Measurements from ENCODE around the gene CHSY1.

GRCh38 chr15:101283931-101284330, 32.1 kb upstream of the CHSY1 start:
- TF ChIP-seq CTCF (IDR thresholded peaks at IDR 0.05) = no peak
- no peak for TF ChIP-seq POLR2A (IDR thresholded peaks at IDR 0.05)
- TF ChIP-seq POLR2AphosphoS5 (IDR thresholded peaks at IDR 0.05; ENCODE audit: insufficient read depth in 1 of 2, low read depth in 1 of 2) = no peak
